Ramos (cell line): ENCODE data around the gene INSM2.

ENCODE experiments used
- in situ Hi-C: fragments of 300-500 bp; cut with MboI; formaldehyde crosslinking; loops from one replicate; pipeline ENCODE4 v1.14.3; 2022; ENCODE audit warnings: low sequenced_read_pairs; ENCODE audit not compliant: unreplicated experiment

INSM2 gene, protein sequence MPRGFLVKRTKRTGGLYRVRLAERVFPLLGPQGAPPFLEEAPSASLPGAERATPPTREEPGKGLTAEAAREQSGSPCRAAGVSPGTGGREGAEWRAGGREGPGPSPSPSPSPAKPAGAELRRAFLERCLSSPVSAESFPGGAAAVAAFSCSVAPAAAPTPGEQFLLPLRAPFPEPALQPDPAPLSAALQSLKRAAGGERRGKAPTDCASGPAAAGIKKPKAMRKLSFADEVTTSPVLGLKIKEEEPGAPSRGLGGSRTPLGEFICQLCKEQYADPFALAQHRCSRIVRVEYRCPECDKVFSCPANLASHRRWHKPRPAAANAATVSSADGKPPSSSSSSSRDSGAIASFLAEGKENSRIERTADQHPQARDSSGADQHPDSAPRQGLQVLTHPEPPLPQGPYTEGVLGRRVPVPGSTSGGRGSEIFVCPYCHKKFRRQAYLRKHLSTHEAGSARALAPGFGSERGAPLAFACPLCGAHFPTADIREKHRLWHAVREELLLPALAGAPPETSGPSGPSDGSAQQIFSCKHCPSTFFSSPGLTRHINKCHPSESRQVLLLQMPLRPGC

DNA sequence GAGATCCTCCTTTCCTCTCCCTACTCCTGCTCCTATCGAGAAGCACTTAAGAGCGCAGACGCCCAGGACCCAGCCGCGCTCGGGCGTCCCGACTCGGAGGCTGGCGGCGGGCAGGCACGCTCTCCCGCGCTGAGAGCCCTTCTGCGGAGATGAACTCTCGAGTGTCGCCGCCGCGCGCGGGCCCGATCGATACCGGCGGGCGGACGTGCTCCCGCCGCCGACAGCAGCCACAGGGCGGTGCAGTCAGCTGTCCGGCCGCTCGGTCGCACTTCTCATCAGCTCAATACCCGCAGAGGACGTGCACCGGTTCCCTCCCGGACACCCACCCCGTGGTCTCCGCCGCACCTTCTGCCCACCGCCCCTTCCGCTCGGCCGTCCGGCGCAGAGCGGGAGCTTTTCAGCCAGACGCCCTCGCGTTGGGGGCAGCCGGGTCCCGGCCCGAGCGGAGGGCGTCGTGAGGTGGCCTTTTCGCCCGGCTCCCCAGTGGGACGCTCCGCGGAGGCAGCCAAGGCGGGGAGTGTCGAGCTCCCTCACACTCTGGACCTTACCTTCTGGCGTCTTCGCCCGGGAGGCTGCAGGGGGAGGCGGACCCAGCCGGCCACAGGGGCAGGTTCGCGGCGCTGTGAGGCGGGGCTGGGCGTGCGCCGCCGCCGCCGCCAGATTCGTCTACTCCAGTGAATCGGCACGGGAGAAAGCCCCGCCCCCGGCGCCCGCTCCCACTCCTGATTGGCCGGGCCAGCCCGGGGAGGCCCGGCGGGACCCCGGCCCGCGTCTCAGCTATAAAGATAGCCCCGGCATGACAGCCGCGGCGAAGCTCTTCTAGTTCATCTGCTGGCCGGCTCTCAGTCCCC is at the start of gene INSM2:
Gene INSM2 (plus strand): TSS at position 808 of the 851 bp plus-strand sequence. CDS start 89 bp downstream, outside the sequence.
- in situ Hi-C loops: no loop called here

GRCh38 chr14:35492569-35493014 is 41.4 kb upstream of the INSM2 start:
- in situ Hi-C loops: no loop called here

DNA sequence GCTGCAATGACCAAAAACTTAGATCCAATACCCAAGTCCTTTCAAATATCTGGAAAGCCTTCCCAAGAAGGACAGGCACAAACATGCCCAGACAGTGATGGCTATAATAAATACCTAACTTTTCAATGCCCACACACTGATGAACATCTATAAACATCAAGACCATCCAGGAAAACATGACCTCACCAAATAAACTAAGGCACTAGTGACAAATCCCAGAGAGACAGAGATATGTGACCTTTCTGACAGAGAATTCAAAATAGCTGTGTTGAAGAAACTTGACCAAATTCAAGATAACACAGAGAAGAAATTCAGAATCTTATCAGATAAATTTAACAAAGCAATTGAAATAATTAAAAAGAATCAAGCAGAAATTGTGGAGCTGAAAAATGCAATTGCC is 38.7 kb upstream of the INSM2 start:
- in situ Hi-C loops: no loop called here

DNA sequence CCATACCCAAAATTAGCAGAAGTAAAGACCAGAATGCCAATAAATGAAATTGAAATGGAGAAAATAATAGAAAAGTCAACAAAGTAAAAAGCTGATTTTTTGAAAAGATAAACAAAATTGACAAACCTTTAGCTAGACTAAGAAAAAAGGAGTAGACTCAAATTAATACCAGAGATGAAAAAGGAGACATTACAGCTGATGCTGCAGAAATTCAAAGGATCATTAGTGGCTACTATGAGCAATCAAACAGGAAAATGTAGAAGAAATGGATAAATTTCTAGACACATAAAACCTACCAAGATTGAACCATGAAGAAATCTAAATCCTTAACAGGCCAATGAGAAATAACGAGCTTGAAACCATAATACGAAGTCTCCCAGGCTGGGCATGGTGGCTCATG is 34.8 kb upstream of the INSM2 start:
- in situ Hi-C loops: no loop called here

- in situ Hi-C loops: no loop called here
These were observed 30.3 kb upstream of the INSM2 start for GRCh38 chr14:35503646-35504045.

GRCh38 chr14:35504260-35504659 is 29.7 kb upstream of the INSM2 start:
- in situ Hi-C loops: no loop called here

DNA sequence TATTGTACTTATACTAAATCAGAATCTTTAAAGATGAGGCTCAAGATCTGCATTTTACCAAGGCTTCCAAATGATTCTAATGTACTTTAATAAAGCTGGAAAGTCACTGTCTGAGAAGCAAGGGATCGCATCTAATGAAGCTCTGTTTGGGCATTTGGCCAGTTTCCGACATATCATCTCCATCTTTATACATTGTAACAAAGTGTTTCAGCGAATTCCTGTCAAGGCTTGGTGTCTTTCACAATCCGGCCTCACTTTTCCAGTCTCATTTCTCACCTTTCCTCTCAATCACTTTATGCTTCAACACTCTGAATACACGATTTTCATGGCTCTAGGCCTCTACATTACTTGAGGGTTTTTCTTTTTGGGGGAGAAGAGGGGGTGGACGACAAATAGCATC is 27.5 kb upstream of the INSM2 start:
- in situ Hi-C loops: no loop called here

DNA sequence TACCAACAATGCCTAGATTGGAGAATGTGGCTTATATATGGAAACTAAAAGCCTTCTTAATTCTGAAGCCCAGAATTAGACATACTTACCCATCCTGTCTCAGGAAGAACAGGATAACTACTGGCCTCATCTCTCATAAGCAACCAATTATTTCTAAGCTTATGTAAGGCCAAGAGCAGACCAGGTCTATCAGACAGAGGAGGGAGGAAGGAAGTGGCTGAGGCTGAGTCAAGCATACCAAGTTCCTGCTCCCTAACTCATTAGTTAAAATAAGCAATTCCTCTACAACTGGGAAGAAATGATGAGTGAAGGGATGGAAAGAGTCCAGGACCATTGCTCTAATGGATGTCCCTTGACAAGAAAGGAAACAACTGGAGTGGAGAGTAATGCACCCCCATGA is 27.0 kb upstream of the INSM2 start:
- in situ Hi-C loops: no loop called here

DNA sequence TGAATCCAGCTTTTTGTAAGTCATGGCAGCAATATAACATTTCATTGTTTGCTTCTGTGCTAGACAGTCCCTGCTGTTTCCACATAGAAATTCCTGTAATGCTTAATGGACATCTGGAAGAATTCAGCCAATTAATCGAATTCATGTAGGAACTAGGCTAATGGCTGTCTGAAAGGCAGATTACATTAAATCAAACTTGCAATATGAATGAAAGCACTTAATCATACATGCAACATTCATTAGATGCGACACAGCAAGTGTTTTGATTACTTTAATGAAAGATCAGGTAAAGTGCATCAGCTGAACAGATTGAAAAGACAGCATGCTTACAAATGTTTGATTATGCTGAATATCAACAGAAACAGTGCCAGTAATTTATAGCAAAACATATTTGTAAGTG is 24.1 kb upstream of the INSM2 start:
- in situ Hi-C loops: no loop called here

- in situ Hi-C loops: no loop called here
These were observed 21.2 kb upstream of the INSM2 start for GRCh38 chr14:35512765-35513164.

DNA sequence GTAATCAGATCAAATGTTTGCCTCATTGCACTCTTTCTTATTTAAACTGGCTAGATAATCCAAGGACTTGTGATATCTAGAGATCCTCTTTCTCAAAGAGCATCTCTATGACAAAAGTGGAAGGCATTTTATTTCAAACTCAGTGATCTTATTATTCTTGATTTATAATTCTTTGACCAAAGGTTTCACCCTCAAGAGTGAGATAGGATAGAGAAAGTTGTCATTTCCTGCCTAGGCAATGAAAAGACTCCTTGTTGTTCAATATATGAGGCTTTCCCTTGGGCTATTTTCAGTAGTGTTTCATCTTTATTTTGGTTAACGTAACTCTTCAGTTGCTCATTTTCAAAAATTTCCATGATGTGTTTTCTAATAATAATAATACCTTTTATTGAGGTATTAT is 18.0 kb upstream of the INSM2 start:
- in situ Hi-C loops: no loop called here

- in situ Hi-C loops: no loop called here
These were observed 14.0 kb upstream of the INSM2 start for GRCh38 chr14:35519986-35520385.

DNA sequence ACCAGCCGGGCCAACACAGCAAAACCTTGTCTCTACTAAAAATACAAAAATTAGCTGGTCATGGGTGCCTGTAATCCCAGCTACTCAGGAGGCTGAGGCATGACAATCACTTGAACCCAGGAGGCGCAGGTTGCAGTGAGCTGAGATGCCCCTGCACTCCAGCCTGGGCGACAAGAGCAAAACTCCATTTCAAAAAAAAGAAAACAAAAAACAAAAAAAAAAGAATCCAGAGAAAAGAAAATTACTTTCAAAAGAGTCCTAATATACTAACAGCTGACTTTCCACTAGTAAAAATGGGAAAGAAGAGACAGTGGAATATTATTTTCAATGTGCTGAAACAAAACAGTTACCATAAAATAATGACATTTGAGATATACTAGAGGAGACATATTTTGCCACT is 8.3 kb upstream of the INSM2 start:
- in situ Hi-C loops: no loop called here

DNA sequence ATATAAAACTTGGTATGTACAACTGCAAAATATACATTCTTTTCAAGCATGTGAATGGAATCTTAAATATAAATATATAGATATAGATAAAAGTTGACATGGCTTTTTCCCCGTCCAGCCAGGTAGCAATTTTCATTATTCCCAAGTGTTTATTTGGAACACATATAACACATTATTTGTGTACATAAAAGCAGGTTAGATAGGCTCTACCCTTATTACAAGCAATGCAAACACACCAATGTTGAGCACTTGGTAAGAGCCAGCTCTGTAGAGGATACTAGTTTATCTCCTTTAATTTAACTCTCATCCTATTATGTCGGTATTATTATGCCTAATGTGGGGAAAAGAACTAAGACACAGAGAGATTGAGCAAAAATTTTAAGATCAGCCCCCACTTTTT is 7.0 kb upstream of the INSM2 start:
- in situ Hi-C loops: no loop called here

GRCh38 chr14:35531960-35532747 is 1.8 kb upstream of the INSM2 start:
- in situ Hi-C loops: no loop called here

DNA sequence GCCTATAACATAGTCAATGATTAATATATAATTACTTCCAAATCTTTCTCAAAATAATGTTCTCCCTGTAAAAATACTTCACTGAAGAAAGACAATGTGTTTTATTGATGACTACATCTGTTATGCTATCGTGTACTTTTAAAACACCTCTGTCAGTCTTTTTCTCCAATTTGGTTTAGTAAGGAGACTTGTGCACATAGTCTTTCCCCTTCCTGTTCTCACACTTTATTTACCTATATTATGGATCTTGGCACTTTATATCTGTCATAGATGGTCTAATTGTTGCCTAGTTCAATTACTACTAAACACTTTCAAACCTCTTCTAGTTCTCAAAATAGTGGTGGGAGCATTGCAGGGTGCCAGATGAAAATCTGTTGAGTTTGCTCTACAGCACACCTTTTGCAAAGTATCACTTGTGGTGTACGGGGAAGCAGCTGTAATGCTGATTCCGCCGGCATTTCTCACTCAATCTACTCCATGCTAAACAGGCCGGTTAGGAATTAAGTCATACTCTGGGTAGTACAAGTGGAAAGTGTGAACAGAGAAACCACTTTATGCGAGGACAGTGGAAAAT is 1.1 kb upstream of the INSM2 start:
- in situ Hi-C loops: no loop called here

DNA sequence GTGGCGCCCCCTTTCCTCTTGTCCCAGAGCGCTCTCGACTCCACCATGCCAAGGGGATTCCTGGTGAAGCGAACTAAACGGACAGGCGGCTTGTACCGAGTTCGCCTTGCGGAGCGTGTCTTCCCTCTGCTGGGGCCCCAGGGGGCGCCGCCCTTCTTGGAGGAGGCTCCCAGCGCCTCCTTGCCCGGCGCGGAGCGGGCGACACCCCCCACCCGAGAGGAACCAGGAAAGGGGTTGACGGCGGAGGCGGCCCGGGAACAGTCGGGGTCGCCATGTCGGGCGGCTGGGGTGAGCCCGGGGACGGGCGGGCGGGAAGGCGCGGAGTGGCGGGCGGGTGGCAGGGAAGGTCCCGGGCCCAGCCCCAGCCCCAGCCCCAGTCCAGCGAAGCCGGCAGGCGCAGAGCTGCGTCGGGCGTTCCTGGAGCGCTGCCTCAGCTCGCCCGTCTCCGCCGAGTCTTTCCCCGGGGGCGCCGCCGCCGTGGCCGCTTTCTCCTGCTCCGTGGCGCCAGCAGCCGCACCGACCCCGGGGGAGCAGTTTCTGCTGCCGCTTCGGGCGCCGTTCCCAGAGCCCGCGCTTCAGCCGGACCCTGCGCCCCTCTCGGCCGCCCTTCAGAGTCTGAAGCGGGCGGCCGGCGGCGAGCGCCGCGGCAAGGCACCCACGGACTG is 376 bp downstream of the INSM2 start:
- in situ Hi-C loops: no loop called here

- in situ Hi-C loops: no loop called here
These were observed 1.0 kb downstream of the INSM2 start for GRCh38 chr14:35534873-35535482.

DNA sequence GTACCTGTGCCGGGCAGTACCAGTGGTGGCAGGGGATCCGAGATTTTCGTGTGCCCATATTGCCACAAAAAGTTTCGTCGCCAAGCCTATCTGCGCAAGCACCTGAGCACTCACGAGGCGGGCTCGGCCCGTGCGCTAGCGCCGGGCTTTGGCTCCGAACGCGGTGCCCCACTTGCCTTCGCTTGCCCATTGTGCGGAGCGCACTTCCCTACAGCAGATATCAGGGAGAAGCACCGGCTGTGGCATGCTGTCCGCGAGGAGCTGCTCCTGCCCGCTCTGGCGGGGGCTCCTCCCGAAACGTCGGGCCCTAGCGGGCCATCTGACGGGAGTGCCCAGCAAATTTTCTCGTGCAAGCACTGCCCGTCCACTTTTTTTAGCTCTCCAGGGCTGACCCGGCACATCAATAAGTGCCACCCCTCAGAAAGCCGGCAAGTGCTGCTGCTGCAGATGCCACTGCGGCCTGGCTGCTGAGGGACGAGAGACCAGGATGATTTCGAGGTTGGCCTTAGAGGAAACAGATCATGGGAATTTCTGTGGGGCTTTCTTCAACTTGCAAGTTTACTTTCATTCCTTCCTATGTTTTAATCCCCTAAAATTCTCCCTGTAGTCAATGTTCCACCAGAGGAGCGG is 1.6 kb downstream of the INSM2 start:
- in situ Hi-C loops: no loop called here
